ENCODE data around the gene AURKA.
"Not testable (repeated sequence)": the region's sequence is repeated elsewhere in the genome, so short reads cannot be mapped to it uniquely, and the experiment has no call there.

Gene AURKA

DNA sequence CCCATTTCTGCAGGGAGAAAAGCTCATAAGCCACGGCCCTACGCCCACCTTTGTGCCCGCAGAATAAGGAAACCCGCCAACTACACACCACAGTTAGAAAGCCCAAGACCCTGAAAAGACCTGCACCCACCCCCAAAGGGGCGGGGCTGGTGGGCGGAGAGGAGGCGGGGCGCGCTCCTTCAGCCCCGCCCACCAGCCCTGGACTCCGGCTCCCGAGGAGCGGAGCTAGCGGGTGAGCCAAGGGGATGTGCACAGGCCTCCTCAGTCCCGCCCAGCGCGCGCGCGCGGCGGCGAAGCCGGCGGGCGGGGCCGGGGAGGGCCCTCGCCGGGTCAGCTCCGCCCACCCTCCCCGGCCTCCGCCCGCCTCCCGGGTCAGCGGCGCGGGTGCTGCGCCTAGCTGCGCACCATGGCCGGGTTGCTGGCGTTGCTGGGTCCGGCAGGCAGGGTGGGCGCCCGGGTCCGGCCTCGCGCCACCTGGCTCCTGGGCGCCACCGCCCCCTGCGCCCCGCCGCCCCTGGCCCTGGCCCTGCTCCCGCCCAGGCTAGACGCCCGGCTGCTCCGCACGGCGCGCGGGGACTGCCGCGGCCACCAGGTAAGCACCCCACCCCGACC, 33.3 kb downstream of the AURKA start, which contains the start of gene FAM210B:
Gene FAM210B (plus strand): TSS at position 375 of the 612 bp plus-strand sequence. CDS start 32 bp downstream, at position 407.
- peak; percentile 51 for DNase-seq (ENCODE audit: low read depth)

DNA sequence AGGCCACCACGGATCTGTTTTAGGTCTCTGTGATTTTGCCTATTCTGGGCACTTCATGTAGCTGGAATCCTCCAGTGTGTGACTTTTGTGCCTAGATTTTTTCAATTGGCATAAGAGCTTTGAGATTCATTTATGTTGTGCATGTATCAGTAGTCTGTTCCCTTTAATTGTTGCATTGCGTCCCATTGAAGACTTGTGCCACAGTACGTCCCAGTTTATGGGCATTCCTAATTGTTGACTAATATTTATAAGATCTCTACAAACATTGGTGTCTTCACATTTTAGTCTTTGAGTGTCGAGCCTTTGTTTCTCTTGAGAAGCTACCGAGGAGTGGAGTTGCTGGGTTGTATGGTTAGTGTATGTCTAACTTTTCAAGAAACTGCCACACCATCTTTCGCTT, 33.9 kb downstream of the AURKA start:
- no peak for DNase-seq (ENCODE audit: low read depth)

DNA sequence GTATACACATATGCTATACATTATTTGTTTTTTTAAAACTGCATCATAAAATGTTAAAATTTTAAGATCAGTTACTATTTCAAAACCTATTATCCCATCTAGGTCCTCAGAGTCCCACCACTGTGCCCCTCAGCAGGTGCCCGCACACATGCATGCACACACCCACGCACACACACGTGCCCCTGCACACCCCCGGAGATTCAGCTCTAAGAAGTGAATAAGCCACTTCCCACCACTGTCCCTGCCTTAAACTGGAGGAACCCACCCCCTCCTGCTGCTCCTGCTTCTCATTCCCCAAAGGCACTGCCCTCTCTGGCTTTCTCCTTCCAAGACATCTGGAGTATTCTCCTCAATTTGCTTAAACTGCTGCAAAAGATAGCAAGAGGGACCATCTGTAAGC, 38.7 kb downstream of the AURKA start:
- no peak for DNase-seq (ENCODE audit: low read depth)

DNA sequence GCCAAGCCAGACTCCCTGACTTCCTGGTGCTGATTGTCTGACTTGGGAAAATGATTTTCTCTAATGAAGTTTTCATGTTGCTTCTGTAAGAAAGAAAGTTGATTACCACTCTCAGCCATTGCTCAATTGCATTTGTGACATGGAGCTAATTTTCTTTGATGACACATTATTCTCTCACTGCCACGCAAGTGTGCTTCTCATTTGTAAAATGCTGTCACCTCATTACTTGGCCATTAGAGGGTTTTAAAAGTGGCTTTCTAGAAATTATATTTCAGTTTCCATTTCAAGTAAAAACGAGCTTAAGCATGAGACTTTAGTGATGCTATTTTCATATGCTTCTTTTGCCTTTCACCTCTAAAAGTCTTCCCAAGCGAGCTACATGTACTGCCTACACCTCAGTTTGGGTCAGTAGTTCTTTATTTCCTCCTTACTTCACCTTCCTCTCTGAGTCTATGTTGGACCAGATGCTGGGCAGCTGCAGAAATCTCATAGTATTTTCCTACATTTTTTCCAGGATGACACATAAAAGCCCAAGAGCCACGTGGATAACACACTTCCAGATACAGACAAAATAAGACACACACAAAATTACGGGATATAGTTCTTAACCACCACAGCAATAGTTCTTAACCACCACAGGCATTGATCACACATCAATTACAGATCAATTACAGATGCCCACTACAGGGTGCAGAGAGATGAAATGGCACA, 39.5 kb downstream of the AURKA start:
- no peak for DNase-seq (ENCODE audit: low read depth)

DNA sequence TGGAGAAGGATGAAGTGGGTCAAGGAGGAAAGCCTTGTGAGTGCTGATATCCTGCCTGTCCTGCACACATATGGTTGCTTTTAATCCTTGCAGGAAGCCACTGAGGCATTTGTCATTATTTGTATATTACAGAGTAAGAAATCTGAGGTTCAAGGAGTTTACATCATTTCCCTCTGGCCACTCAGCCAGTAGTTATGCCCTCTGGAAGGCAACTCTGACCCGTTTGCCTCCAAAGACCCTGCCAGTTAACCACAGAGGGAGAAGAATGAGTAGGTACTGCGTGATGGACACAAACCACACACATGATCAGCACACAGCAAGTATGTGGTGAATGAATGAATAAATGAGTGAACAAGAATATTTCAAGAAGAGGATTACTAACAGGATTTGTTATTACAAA, 41.2 kb downstream of the AURKA start:
- no peak for DNase-seq (ENCODE audit: low read depth)

DNA sequence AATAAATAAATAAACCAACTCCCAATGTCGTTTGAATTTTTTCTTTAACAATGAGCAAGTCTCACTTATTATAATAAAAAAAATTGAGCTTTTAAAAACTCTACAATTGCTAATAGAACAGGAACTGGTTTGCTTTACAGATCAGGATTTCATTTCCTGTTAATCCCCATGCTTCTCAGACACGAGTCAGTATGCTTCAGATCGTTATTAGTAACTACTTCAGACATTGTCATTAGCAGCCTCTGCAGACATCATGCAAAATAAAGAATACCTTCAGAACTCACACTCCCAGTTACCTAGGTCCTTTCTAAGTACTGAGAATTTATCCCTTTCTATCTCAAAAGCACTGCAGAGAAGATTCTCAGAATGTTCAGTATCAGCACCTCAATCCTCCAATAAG, 43.3 kb downstream of the AURKA start:
- no peak for DNase-seq (ENCODE audit: low read depth)

DNA sequence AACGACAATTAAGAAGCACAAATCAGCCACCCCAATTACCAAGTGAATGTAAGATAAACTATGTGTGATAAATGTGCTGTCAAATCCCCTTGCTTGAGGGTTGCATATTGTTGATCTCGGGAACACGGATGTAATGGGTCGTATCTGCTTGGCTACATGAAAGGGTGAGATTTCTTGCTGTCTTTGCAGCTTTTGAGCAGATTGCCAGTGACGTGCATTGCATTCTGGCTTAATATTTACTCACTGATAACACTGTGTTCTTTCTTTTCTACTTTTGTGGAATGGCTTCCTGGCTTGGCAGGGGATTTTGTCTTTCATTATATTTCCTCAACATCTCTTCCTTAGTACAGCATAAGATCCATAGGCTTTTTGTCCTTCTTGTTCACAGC, 43.7 kb downstream of the AURKA start:
- DNase-seq (ENCODE audit: low read depth), result no peak

DNA sequence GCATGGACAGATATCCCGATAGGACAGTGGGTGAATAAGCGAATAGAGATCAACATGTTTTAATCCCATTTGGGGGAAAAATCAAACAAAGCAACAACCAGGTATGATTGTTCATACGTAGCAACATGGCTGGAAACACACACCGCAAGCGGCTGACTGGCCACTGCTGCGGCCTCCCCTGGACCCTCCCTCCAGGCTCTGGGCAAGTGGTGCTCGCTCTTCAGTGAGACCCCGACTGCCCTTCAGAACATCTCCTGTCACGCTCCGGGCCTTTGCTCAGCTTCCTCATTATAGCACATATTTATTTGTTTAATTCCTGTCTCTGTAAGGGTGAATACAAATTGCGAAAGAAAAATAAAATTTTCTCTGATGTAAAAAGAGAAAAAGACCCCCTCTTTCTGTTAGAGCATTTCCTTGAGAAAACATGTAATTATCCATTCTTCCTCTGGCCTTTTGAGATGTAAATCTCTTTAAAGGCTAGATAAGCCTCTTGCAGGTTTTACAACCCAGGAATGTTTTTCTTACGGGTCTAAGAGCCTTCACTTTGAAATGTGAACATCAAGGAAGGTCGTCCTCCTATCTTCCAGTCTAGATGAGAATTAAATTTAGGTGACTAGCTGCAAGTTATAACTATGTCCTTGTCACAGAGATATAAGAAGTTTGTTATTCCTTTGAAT, 44.2 kb downstream of the AURKA start:
- no peak for DNase-seq (ENCODE audit: low read depth)

DNA sequence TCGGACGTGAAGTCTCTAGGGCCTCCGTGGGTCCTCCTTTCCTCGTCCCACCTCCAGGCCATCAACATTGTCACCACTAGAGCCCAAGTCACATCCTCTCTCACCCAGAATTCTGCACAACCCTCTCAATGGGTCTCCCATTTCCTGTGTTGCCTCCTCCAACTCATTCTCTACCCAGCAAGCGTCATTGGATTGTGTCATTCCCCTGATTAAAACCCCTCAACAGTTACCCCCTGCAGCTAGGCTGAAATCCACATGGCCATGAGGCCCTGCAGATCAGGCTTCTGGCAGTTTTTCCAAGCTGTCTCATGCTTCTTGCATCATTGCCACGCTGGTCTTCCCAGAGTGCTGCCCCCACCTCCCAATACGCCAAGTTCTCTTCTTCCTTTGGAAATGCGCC, 46.1 kb downstream of the AURKA start:
- DNase-seq (ENCODE audit: low read depth), result no peak

DNA sequence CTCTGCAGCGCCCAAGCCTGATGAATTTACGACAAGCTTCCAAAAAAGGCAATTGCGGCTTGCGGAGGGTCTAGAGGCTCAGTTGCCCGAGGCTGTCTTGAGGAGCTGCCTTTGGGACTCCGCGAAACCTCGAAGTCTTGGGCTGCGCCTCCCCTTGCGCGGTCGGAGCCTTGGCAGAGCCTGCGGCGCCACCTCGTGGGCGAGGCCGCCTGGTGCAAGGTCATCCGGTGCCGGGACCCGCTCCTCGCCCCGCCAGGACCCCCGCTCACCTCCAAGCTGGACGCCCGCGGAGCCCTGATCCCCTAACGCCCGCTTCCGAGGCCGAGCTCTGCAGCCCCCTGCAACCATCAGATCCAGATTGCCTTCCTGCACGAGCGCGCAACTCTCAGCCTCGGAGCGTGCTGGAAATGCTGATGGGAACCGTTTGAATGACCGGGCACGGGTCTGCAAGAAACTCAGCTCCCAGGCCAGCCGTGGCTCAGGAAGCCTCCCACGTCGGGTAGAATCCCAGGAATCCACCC, 48.1 kb downstream of the AURKA start:
- no peak for DNase-seq (ENCODE audit: low read depth)

DNA sequence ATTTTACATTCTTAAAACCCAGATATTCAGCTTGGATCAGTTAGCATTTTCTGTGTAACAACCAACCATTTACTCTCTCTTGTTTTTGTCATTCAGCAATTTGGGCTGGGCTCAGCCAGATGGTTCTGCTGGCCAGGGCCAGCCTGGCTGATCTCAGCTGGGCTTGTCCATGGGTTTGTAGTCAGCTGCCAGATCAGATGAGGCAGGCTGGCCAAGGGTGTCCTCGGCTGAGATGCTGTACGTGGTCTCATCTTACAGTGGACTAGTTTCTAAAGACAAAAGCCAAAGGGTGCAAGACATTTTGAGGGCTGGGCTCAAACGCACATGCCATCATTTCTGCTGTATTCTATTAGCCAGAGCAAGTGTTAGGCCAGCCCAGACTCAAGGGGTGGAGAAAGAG, 49.2 kb downstream of the AURKA start:
- DNase-seq (ENCODE audit: low read depth), result no peak

DNA sequence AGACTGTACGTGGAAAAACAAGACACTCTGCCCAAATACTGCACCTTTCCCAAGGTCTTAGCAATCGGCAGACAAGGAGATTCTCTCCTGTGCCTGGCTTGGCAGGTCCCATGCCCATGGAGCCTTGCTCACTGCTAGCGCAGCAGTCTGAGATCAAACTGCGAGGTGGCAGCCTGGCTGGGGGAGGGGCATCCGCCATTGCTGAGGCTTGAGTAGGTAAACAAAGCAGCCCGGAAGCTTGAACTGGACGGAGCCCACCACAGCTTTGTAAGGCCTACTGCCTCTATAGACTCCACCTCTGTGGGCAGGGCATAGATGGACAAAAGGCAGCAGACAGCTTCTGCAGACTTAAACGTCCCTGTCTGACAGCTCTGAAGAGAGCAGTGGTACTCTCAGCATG, 55.3 kb downstream of the AURKA start:
- not testable (repeated sequence) for DNase-seq (ENCODE audit: low read depth)

DNA sequence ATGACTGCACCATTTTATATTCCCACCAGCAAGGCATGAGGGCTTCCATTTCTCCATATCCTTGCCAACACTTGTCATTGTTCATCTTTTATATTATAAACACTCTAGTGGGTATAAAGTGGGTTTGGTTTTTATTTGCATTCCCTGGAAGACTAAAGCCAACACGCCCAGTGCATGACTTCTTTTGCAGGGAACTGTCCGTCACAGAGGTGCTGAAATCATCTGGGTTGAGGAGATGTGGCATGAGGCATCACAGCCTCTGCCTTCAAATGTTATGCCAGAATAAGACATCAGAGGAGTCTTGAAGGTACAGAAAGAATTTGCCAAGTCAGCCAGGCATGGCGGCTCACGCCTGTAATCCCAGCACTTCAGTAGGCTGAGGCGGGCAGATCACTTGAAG, 63.2 kb downstream of the AURKA start:
- DNase-seq (ENCODE audit: low read depth), result no peak

DNA sequence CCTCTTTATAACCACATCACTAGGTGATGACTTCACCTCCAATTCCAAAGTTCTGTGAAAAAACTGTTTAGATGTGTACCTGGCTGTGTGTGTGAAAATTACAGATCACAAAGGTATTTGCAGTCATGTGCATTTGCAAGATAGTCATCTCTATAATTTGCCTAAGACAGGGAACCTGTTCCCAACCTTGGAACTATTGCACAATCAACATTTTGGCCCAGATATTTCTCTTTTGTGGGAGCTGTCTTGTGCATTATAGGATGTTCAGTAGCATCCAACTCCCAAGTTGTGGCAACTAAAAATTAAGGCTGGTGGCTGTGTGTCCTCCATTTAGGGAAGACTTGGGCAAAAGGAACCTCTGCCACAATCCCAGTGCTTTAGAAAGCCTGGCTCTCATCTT, 67.2 kb downstream of the AURKA start:
- DNase-seq (ENCODE audit: low read depth), result no peak

DNA sequence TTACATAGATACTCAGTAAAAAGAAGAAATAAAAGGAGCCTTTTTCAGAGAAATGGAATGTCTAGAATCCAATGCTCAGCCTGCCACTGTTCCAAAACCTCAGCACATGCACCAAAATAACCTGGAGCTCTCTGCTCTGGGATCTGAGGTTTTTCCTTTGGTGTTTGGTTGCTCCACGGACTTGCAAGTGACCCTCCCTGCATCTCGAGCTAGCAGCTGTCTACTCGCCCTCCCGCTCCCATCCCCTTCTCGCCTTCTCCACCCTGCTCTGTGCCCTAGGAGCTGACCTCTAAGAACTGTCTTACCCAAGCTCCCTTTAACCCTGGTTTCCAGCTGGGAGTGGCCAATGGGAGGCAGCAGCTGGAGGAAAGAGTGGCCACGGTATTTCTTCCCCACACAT, 68.4 kb downstream of the AURKA start:
- no peak for DNase-seq (ENCODE audit: low read depth)

DNA sequence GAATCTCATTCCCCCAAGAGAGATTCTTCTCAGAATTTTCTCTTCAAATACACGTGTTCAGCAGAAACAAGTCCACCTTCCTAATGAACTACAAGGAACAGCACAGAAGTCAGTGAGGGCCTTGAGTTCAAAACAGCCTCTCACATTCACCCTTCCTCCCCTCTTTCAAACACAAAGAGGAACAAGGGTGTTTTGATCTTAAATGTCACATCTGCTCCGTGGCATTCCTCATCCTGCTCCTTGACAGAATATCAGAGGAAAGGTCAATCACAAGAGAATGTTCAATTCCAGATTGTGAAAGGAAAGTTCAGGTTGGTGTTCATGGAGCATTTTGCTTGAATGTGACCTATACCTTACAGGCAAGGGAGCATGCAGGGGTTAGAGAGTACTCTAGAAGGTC, 68.8 kb downstream of the AURKA start:
- no peak for DNase-seq (ENCODE audit: low read depth)

DNA sequence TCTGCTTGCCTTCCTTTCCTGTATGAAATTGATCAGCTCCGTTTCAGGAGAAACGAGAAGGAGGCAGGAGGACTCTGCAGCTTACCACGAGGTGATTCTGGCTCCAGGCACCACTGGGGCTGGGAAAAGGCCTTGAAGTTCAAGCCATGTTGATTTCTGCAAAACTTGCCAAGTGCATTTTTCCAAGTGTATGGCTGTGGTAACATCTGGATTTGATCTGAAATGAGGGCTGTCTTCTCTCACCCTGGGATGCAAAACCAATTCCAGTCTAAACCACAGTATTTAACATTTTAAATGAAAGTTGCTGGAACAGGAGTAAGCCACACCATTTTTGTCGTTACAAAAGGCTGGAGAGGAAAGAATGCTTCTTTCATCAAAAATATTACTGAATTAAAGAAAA, 69.3 kb downstream of the AURKA start:
- DNase-seq (ENCODE audit: low read depth), result no peak

Measured in stimulated activated CD8-positive, alpha-beta memory T cell treated with anti-CD3 and anti-CD28 coated beads, Interleukin-15, amount 100 ng/mL, for 1 hour (primary cell).